AG09309 (cell line): ENCODE results near the gene MCRIP2.
"Not testable (repeated sequence)": the region's sequence is repeated elsewhere in the genome, so short reads cannot be mapped to it uniquely, and the experiment has no call there.

ENCODE experiments used
- DNase-seq: peaks from one replicate; pipeline ENCODE4 v3.0.0-alpha.2; 2010; ENCODE audit warnings: low read depth
- H3K4me3 ChIP-seq: 2 replicates; pipeline ENCODE4 v1.5.1; 2011; ENCODE audit warnings: mild to moderate bottlenecking, low read depth, low read length, moderate library complexity; ENCODE audit not compliant: control insufficient read depth
- CTCF ChIP-seq: IDR thresholded peaks from 2 replicates; pipeline ENCODE4 v1.5.1; 2011; ENCODE audit warnings: mild to moderate bottlenecking, low read depth, low read length, inconsistent platforms; ENCODE audit not compliant: insufficient read depth, control insufficient read depth; ENCODE audit errors: missing control alignments

Gene MCRIP2

GRCh38 chr16:595942-596735 is 45.5 kb upstream of the MCRIP2 start:
- no peak for DNase-seq
- H3K4me3 ChIP-seq = no peak overlapping the region
- no peak for TF ChIP-seq CTCF

GRCh38 chr16:596736-597060 is 44.9 kb upstream of the MCRIP2 start:
- DNase-seq = no peak
- no peak for TF ChIP-seq CTCF
- no peak overlapping the region for H3K4me3 ChIP-seq

- not testable (repeated sequence) for DNase-seq, H3K4me3 ChIP-seq
These were observed 44.0 kb upstream of the MCRIP2 start for GRCh38 chr16:597655-598054.

GRCh38 chr16:598823-599739 is 42.5 kb upstream of the MCRIP2 start:
- DNase-seq = no peak

GRCh38 chr16:600781-601180 is 40.8 kb upstream of the MCRIP2 start:
- peak; percentile 37 for TF ChIP-seq CTCF
- DNase-seq = no peak
- no peak overlapping the region for H3K4me3 ChIP-seq

More at GRCh38 chr16:598823-599739, 42.5 kb upstream of the MCRIP2 start:
- no peak overlapping the region for H3K4me3 ChIP-seq
- TF ChIP-seq CTCF = no peak

GRCh38 chr16:603933-604332 is 37.7 kb upstream of the MCRIP2 start:
- no peak overlapping the region for H3K4me3 ChIP-seq
- TF ChIP-seq CTCF = no peak
- DNase-seq = no peak
